Uterus (tissue), 4 donors: ENCODE results near the gene LRRN2. TPM values are rescaled to one million over a fixed set of nuclear protein-coding genes. Genes with fewer than 3 reads are reported as not detected.

Experiments
- DNase-seq, 2 donors: peaks; one replicate each; pipeline ENCODE4 v3.0.0-alpha.2; 2019 to 2020
- H3K27ac ChIP-seq, 2 donors: fragments of 200-600 bp; sonication (generic); 1 replicate in 1 of 2; 2 replicates in 1 of 2; pipeline ENCODE4 v1.5.1; 2016 to 2018
- H3K27me3 ChIP-seq, 2 donors: fragments of 200-600 bp; sonication (generic); one replicate each; pipeline ENCODE4 v1.5.1; 2018 to 2019; ENCODE audit warnings: control low read depth in 1 of 2
- H3K36me3 ChIP-seq, 2 donors: fragments of 200-600 bp; sonication (generic); one replicate each; pipeline ENCODE4 v1.5.1; 2019; ENCODE audit warnings: control low read depth in 1 of 2
- H3K4me1 ChIP-seq, 2 donors: fragments of 200-600 bp; sonication (generic); one replicate each; pipeline ENCODE4 v1.5.1; 2018 to 2019; ENCODE audit warnings: control low read depth in 1 of 2
- H3K4me3 ChIP-seq, 2 donors: fragments of 200-600 bp; sonication (generic); 1 replicate in 1 of 2; 2 replicates in 1 of 2; pipeline ENCODE4 v1.5.1; 2018 to 2019; ENCODE audit warnings: mild to moderate bottlenecking in 1 of 2
- H3K9me3 ChIP-seq, 2 donors: fragments of 200-600 bp; sonication (generic); one replicate each; pipeline ENCODE4 v1.5.1; 2019; ENCODE audit warnings: control low read depth in 1 of 2
- CTCF ChIP-seq, 4 experiments: fragments of 200-600 bp in 2 of 4; fragments of 450-650 bp in 2 of 4; sonication (generic) in 2 of 4; IDR thresholded peaks; one replicate each; pipeline ENCODE4 v1.5.1; 2016 to 2019; ENCODE audit warnings: antibody characterized with exemption in 4 of 4, mild to moderate bottlenecking in 2 of 4, moderate library complexity in 1 of 4
- POLR2A ChIP-seq, 2 donors: fragments of 450-650 bp; IDR thresholded peaks; one replicate each; pipeline ENCODE4 v1.6.1; 2016; ENCODE audit warnings: antibody characterized with exemption in 2 of 2, mild to moderate bottlenecking in 1 of 2, moderate library complexity in 1 of 2
- intact Hi-C: fragments of 100-400 bp; cut with DNase I; formaldehyde crosslinking; loops from one replicate; pipeline ENCODE4 v1.15.1; 2023; ENCODE audit warnings: low total_unique reads
- total RNA-seq, 4 donors: library from RNA; depleted of rRNA in 3 of 4; stranded (reverse); fragments of >200 nt in 3 of 4; gene quantifications; one replicate each; pipeline versions ENCODE4 v1.1.0 to v1.2.4, GENCODE V29; 2014 to 2023
- donor health status: DM: yes; HTN: yes; CAD: no.

LRRN2 gene
- total RNA-seq, 4 donors from 2014 or later, result 1.3 to 5.5 (median 3.9) TPM

GRCh38 chr1:204673909-204674649 is 11.5 kb downstream of the LRRN2 start:
- no peaks in the 10 kb centered on the region for H3K9me3 ChIP-seq

GRCh38 chr1:204673209-204673608 is 12.3 kb downstream of the LRRN2 start:
- no peak for DNase-seq
- no peaks in the 10 kb centered on the region for H3K36me3 ChIP-seq
- intact Hi-C loops, result no loop called here
- H3K27me3 ChIP-seq, result no peaks in the 10 kb centered on the region
- H3K4me1 ChIP-seq, result no peaks in the 10 kb centered on the region
- TF ChIP-seq CTCF (IDR thresholded peaks at IDR 0.05) (no peak), POLR2A (IDR thresholded peaks at IDR 0.05) (no peak)
- H3K27ac ChIP-seq, result no peak overlapping the region
- H3K4me3 ChIP-seq, result no peak overlapping the region
- H3K9me3 ChIP-seq, result no peaks in the 10 kb centered on the region

More at GRCh38 chr1:204673909-204674649, 11.5 kb downstream of the LRRN2 start:
- intact Hi-C loops, result no loop called here
- no peak for DNase-seq
- Histone ChIP-seq H3K4me1 (no peaks in the 10 kb centered on the region), H3K36me3 (no peaks in the 10 kb centered on the region), H3K4me3 (no peak overlapping the region), H3K27ac (no peak overlapping the region), H3K27me3 (no peaks in the 10 kb centered on the region)
- no peak for TF ChIP-seq POLR2A (IDR thresholded peaks at IDR 0.05)
- TF ChIP-seq CTCF (IDR thresholded peaks at IDR 0.05), result no peak

GRCh38 chr1:204672482-204673121 is 12.9 kb downstream of the LRRN2 start:
- Histone ChIP-seq H3K27ac (no peak overlapping the region), H3K4me3 (no peak overlapping the region), H3K9me3 (no peaks in the 10 kb centered on the region), H3K4me1 (no peaks in the 10 kb centered on the region), H3K27me3 (no peaks in the 10 kb centered on the region), H3K36me3 (no peaks in the 10 kb centered on the region)
- no peak for DNase-seq
- TF ChIP-seq POLR2A (IDR thresholded peaks at IDR 0.05) (no peak), CTCF (IDR thresholded peaks at IDR 0.05) (no peak)
- intact Hi-C loops, result no loop called here

GRCh38 chr1:204672069-204672468 is 13.5 kb downstream of the LRRN2 start:
- no peak for DNase-seq
- Histone ChIP-seq H3K4me3 (no peak overlapping the region), H3K9me3 (no peaks in the 10 kb centered on the region), H3K27me3 (no peaks in the 10 kb centered on the region), H3K36me3 (no peaks in the 10 kb centered on the region), H3K27ac (no peak overlapping the region), H3K4me1 (no peaks in the 10 kb centered on the region)
- intact Hi-C loops, result no loop called here
- TF ChIP-seq CTCF (IDR thresholded peaks at IDR 0.05) (no peak), POLR2A (IDR thresholded peaks at IDR 0.05) (no peak)

- no peaks in the 10 kb centered on the region for H3K36me3 ChIP-seq
- no peak for DNase-seq
- no peak overlapping the region for H3K4me3 ChIP-seq
- H3K9me3 ChIP-seq, result no peaks in the 10 kb centered on the region
- TF ChIP-seq CTCF (IDR thresholded peaks at IDR 0.05), result no peak
- TF ChIP-seq POLR2A (IDR thresholded peaks at IDR 0.05), result no peak
- intact Hi-C loops, result no loop called here
- no peaks in the 10 kb centered on the region for H3K27me3 ChIP-seq
- peak overlapping the region; percentile 20 to 37 for H3K27ac ChIP-seq
- no peaks in the 10 kb centered on the region for H3K4me1 ChIP-seq
These were observed 15.2 kb downstream of the LRRN2 start for GRCh38 chr1:204670152-204670927.
